Mesothelial cell of epicardium (in vitro differentiated cells): ENCODE measurements around the gene ZIC2. TPM values are rescaled to one million over a fixed set of nuclear protein-coding genes. Genes with fewer than 3 reads are reported as not detected.

Source experiments
- DNase-seq, 2 experiments: peaks; one replicate each; pipeline ENCODE4 v3.0.0; 2021; ENCODE audit warnings: low spot score in 2 of 2; ENCODE audit not compliant: unreplicated experiment in 2 of 2
- H3K27ac Mint-ChIP-seq: 2 replicates; pipeline ENCODE4 v1.8.0; 2021; ENCODE audit warnings: mixed read lengths
- H3K27me3 Mint-ChIP-seq: 2 replicates; pipeline ENCODE4 v1.8.0; 2021; ENCODE audit warnings: low read depth, mixed read lengths
- H3K36me3 Mint-ChIP-seq: 2 replicates; pipeline ENCODE4 v1.8.0; 2021; ENCODE audit warnings: mixed read lengths
- H3K4me1 Mint-ChIP-seq: 2 replicates; pipeline ENCODE4 v1.8.0; 2021; ENCODE audit warnings: mixed read lengths
- H3K4me3 Mint-ChIP-seq: 2 replicates; pipeline ENCODE4 v1.8.0; 2021; ENCODE audit warnings: mild to moderate bottlenecking, moderate library complexity, mixed read lengths
- H3K9me3 Mint-ChIP-seq: 2 replicates; pipeline ENCODE4 v1.8.0; 2021; ENCODE audit warnings: mixed read lengths
- total RNA-seq: library from RNA; stranded (reverse); gene quantifications from 3 replicates; pipeline ENCODE4 v1.2.1, GENCODE V29; 2021
- TF ChIP-seq, protein P1 (sequence below): fragments of 200-600 bp; sonication (generic); IDR thresholded peaks from one replicate; pipeline ENCODE4 v1.5.0; 2021; ENCODE audit warnings: antibody characterized with exemption; ENCODE audit not compliant: unreplicated experiment

Gene ZIC2
- total RNA-seq, 1 donor from 2014 or later, result not detected

DNA sequence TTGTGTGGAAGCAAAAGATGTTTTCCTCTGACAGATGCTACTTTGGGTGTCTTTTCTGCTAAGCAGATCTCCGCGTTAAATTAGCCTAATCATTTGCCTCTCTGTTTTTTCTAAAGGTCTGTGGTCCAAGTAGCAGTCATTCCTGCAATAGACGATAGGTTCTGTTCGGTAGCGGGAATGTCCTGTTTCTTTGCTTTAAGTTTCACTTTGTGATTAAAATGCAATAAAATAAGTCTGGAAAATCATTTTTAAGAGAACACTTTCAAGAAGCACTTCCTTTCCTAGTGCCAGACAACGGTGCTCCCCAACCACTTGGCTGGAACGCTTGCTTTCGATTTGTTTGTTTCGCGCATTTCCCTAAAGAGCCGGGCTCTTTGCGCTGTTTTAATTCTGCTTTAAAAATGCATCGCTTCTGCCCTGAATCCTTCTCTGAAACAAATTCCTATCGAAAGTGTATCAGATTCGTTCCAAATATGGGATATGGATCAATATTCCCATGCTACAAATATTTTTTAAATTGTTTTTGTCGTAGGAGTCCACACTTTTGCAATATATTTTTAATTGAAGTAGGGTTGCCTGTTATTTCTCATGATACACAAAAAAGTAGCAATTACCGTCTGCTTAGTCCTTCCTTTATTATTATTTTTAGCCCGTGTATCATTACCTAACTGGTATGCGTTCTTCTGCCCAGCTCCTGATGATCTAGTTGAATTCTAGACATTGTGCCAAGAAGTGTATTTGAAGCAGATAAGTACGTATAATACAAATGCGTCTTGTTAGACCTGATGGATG is 14.2 kb downstream of the ZIC2 start:
- no peak overlapping the region for H3K27ac Mint-ChIP-seq
- no peaks in the 10 kb centered on the region for H3K9me3 Mint-ChIP-seq
- no peaks in the 10 kb centered on the region for H3K4me1 Mint-ChIP-seq
- no peak for DNase-seq
- TF ChIP-seq, protein P1, sequence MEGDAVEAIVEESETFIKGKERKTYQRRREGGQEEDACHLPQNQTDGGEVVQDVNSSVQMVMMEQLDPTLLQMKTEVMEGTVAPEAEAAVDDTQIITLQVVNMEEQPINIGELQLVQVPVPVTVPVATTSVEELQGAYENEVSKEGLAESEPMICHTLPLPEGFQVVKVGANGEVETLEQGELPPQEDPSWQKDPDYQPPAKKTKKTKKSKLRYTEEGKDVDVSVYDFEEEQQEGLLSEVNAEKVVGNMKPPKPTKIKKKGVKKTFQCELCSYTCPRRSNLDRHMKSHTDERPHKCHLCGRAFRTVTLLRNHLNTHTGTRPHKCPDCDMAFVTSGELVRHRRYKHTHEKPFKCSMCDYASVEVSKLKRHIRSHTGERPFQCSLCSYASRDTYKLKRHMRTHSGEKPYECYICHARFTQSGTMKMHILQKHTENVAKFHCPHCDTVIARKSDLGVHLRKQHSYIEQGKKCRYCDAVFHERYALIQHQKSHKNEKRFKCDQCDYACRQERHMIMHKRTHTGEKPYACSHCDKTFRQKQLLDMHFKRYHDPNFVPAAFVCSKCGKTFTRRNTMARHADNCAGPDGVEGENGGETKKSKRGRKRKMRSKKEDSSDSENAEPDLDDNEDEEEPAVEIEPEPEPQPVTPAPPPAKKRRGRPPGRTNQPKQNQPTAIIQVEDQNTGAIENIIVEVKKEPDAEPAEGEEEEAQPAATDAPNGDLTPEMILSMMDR, result no peak
- H3K36me3 Mint-ChIP-seq, result no peaks in the 10 kb centered on the region
- peaks cover 95% of the 10 kb centered on the region for H3K27me3 Mint-ChIP-seq
- no peak overlapping the region for H3K4me3 Mint-ChIP-seq

- H3K27me3 Mint-ChIP-seq, result peaks cover 92% of the 10 kb centered on the region
- no peaks in the 10 kb centered on the region for H3K4me1 Mint-ChIP-seq
Measured at GRCh38 chr13:99996381-99996973, 14.9 kb downstream of the ZIC2 start.

DNA sequence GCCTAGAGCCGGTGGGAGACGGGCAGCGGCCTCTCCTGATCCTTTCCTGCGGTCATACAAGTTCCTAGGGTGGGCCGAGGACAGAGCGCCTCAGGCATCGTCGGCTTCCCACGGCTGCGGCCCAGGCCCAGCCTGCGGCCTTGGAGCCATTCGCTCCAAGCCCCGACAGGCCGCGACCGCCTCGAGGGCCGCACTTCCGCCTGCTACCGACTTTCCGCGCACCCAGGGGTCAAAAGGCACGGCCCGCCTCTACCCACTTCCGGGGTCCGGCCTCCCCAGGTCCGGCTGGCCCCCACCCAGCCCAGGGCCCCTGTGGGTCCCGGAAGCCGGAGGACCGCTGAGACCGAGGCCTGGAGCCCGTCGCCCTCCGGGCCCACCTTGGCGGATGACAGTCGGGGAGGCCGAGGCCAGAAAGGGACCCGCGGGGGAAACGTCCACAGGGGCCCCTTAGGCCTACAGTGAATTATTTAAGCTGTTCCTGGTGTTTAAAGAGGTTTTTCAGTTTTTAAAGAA is 16.2 kb downstream of the ZIC2 start:
- DNase-seq, result no peak
- Mint-ChIP-seq H3K27me3 (peaks cover 85% of the 10 kb centered on the region), H3K9me3 (no peaks in the 10 kb centered on the region), H3K4me1 (no peaks in the 10 kb centered on the region), H3K4me3 (no peak overlapping the region), H3K27ac (no peak overlapping the region), H3K36me3 (no peaks in the 10 kb centered on the region)
- TF ChIP-seq, protein P1, result no peak

More at GRCh38 chr13:99996381-99996973, 14.9 kb downstream of the ZIC2 start:
- H3K4me3 Mint-ChIP-seq, result no peak overlapping the region
- no peak overlapping the region for H3K27ac Mint-ChIP-seq
- TF ChIP-seq, protein P1, result no peak
- no peaks in the 10 kb centered on the region for H3K36me3 Mint-ChIP-seq
- no peaks in the 10 kb centered on the region for H3K9me3 Mint-ChIP-seq
- DNase-seq, result no peak

GRCh38 chr13:99998261-99998660 is 16.7 kb downstream of the ZIC2 start:
- Mint-ChIP-seq H3K4me1 (no peaks in the 10 kb centered on the region), H3K27me3 (peaks cover 80% of the 10 kb centered on the region), H3K36me3 (no peaks in the 10 kb centered on the region)

GRCh38 chr13:100014621-100015020 is 33.0 kb downstream of the ZIC2 start:
- no peak overlapping the region for H3K4me3 Mint-ChIP-seq
- H3K4me1 Mint-ChIP-seq, result no peaks in the 10 kb centered on the region
- H3K27ac Mint-ChIP-seq, result no peak overlapping the region
- peaks cover 9% of the 10 kb centered on the region for H3K27me3 Mint-ChIP-seq
- H3K9me3 Mint-ChIP-seq, result peaks cover 4% of the 10 kb centered on the region
- TF ChIP-seq, protein P1, result no peak
- no peaks in the 10 kb centered on the region for H3K36me3 Mint-ChIP-seq
- DNase-seq, result no peak

More at GRCh38 chr13:99998261-99998660, 16.7 kb downstream of the ZIC2 start:
- Mint-ChIP-seq H3K9me3 (peaks cover under 1% of the 10 kb centered on the region), H3K4me3 (no peak overlapping the region), H3K27ac (no peak overlapping the region)
- DNase-seq, result no peak
- TF ChIP-seq, protein P1, result no peak
